Lower leg skin (tissue), 4 donors: Measurements from ENCODE around the gene HAS3. TPM values are rescaled to one million over a fixed set of nuclear protein-coding genes. Genes with fewer than 3 reads are reported as not detected.

ENCODE experiments used
- DNase-seq, 2 donors: peaks; one replicate each; pipeline ENCODE4 v3.0.0-alpha.2; 2019; ENCODE audit warnings: low spot score in 2 of 2
- H3K4me3 ChIP-seq: fragments of 200-600 bp; sonication (generic); 2 replicates; pipeline ENCODE4 v1.5.1; 2017; ENCODE audit warnings: mild to moderate bottlenecking, low read depth; ENCODE audit not compliant: poor library complexity, severe bottlenecking
- CTCF ChIP-seq, 3 donors: fragments of 450-650 bp; IDR thresholded peaks; one replicate each; pipeline ENCODE4 v1.5.1; 2016; ENCODE audit warnings: antibody characterized with exemption in 3 of 3, mild to moderate bottlenecking in 3 of 3, moderate library complexity in 2 of 3
- POLR2A ChIP-seq, 2 donors: fragments of 450-650 bp; IDR thresholded peaks; one replicate each; pipeline ENCODE4 v1.6.1; 2016 to 2017; ENCODE audit warnings: antibody characterized with exemption in 2 of 2, mild to moderate bottlenecking in 1 of 2, moderate library complexity in 1 of 2
- WGBS, 2 donors: methylation state at CpG; one replicate each; pipeline ENCODE4 v1.1.5; 2018; 5-methylcytosine and 5-hydroxymethylcytosine counted together
- intact Hi-C: fragments of 100-400 bp; cut with DNase I; formaldehyde crosslinking; loops from one replicate; pipeline ENCODE4 v1.15.0; 2023; ENCODE audit warnings: low total_unique reads
- total RNA-seq, 4 donors: library from RNA; depleted of rRNA; stranded (reverse); fragments of >200 nt; gene quantifications; one replicate each; pipeline ENCODE4 v1.1.0, GENCODE V29; 2016

Gene HAS3
- total RNA-seq, 4 donors from 2014 or later, result 3.5 to 7.5 (median 4.8) TPM

- WGBS, 2 donors, result 90 to 98% methylated on average over 2 of the region's 2 CpGs
Measured at GRCh38 chr16:69064124-69064763, 41.2 kb upstream of the HAS3 start.

GRCh38 chr16:69064764-69065313 lies 40.6 kb upstream of the HAS3 start:
- no peak overlapping the region for H3K4me3 ChIP-seq
- intact Hi-C loops, result no loop called here
- no peak for DNase-seq
- TF ChIP-seq POLR2A (IDR thresholded peaks at IDR 0.05) (no peak), CTCF (IDR thresholded peaks at IDR 0.05) (no peak)
- WGBS, 2 donors, result 67 to 73% methylated on average over 6 of the region's 6 CpGs

More at GRCh38 chr16:69064124-69064763, 41.2 kb upstream of the HAS3 start:
- H3K4me3 ChIP-seq, result no peak overlapping the region
- TF ChIP-seq POLR2A (IDR thresholded peaks at IDR 0.05) (no peak), CTCF (IDR thresholded peaks at IDR 0.05) (no peak)
- intact Hi-C loops, result no loop called here
- no peak for DNase-seq

- WGBS, 2 donors, result 95 to 97% methylated on average over 5 of the region's 5 CpGs
- DNase-seq, result no peak
- no peak overlapping the region for H3K4me3 ChIP-seq
- intact Hi-C loops, result no loop called here
- TF ChIP-seq CTCF (IDR thresholded peaks at IDR 0.05), result no peak
- no peak for TF ChIP-seq POLR2A (IDR thresholded peaks at IDR 0.05)
Measured at GRCh38 chr16:69069504-69069903, 35.9 kb upstream of the HAS3 start.

GRCh38 chr16:69071036-69071435 lies 34.4 kb upstream of the HAS3 start:
- 58 to 64% methylated on average over 3 of the region's 3 CpGs for WGBS, 2 donors
- no peak for TF ChIP-seq POLR2A (IDR thresholded peaks at IDR 0.05)
- no peak for TF ChIP-seq CTCF (IDR thresholded peaks at IDR 0.05)
- DNase-seq, result no peak
- no peak overlapping the region for H3K4me3 ChIP-seq
- intact Hi-C loops, result no loop called here

GRCh38 chr16:69072640-69072974 lies 32.8 kb upstream of the HAS3 start:
- TF ChIP-seq POLR2A (IDR thresholded peaks at IDR 0.05) (no peak), CTCF (IDR thresholded peaks at IDR 0.05) (no peak)
- H3K4me3 ChIP-seq, result no peak overlapping the region
- intact Hi-C loops, result no loop called here
- WGBS, 2 donors, result 41 to 59% methylated on average over 2 of the region's 2 CpGs
- DNase-seq, result no peak
